Measurements from ENCODE around the gene DYNC2LI1.
A peak's percentile ranks its signal among the peaks of the same experiment; 100 is the strongest.

The DYNC2LI1 gene

GRCh38 chr2:43758739-43759138 is 15.1 kb upstream of the DYNC2LI1 start:
- Histone ChIP-seq H3K4me1 (no peaks in the 10 kb centered on the region), H3K4me2 (no peak overlapping the region), H3K27me3 (no peaks in the 10 kb centered on the region), H4K20me1 (no peaks in the 10 kb centered on the region), H3K9ac (no peak overlapping the region), H3K9me3 (replicated peaks in 1 of 11) (no peaks in the 10 kb centered on the region), H3K27ac (no peak overlapping the region), H3K4me3 (no peak overlapping the region), H3K36me3 (no peaks in the 10 kb centered on the region)
- no peak for TF ChIP-seq Cebpa-rat (IDR thresholded peaks at IDR 0.05)

- H3K27ac ChIP-seq: no peak overlapping the region
- no peak overlapping the region for H3K9ac ChIP-seq
- no peak overlapping the region for H3K4me3 ChIP-seq
- no peaks in the 10 kb centered on the region for H4K20me1 ChIP-seq
- H3K27me3 ChIP-seq: no peaks in the 10 kb centered on the region
- no peak overlapping the region for H3K4me2 ChIP-seq
- TF ChIP-seq Cebpa-rat (IDR thresholded peaks at IDR 0.05): no peak
- H3K9me3 ChIP-seq (replicated peaks in 1 of 11): no peaks in the 10 kb centered on the region
- H3K4me1 ChIP-seq: no peaks in the 10 kb centered on the region
- no peaks in the 10 kb centered on the region for H3K36me3 ChIP-seq
These were observed 14.6 kb upstream of the DYNC2LI1 start for GRCh38 chr2:43759195-43759594.

DNA sequence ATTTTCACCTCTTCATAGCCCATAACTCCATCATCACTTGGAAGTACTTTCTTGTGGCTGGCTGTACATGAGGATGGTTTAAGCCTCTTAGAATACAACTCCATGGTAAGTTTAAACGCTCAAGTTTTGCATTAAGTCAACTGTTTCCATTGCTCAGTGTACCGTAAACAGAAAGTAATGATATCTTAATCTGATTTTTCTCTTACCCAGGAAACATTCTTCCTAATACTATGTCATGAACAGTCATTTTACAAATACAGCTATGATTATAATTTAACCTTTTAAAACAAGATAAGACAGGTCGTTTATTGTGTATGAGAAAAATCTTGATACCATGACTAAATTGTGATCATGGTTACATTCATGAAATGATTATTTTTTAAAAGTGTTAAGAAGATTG is 11.6 kb upstream of the DYNC2LI1 start:
- no peaks in the 10 kb centered on the region for H3K27me3 ChIP-seq
- H4K20me1 ChIP-seq: no peaks in the 10 kb centered on the region
- H3K9me3 ChIP-seq (replicated peaks in 1 of 11): peaks cover 0 to 5% (median 0%) of the 10 kb centered on the region in 11 experiments; a peak in 1 of 22 replicates
- H3K36me3 ChIP-seq: no peaks in the 10 kb centered on the region
- TF ChIP-seq Cebpa-rat (IDR thresholded peaks at IDR 0.05): no peak
- no peak overlapping the region for H3K4me3 ChIP-seq
- H3K4me2 ChIP-seq: no peak overlapping the region
- no peaks in the 10 kb centered on the region for H3K4me1 ChIP-seq
- no peak overlapping the region for H3K9ac ChIP-seq
- H3K27ac ChIP-seq: no peak overlapping the region

- no peak for TF ChIP-seq Cebpa-rat (IDR thresholded peaks at IDR 0.05)
- no peaks in the 10 kb centered on the region for H3K36me3 ChIP-seq
- no peak overlapping the region for H3K4me2 ChIP-seq
- no peak overlapping the region for H3K4me3 ChIP-seq
- H3K27ac ChIP-seq: no peak overlapping the region
- peaks cover 0 to 5% (median 0%) of the 10 kb centered on the region in 11 experiments; a peak in 1 of 22 replicates for H3K9me3 ChIP-seq (replicated peaks in 1 of 11)
- no peak overlapping the region for H3K9ac ChIP-seq
- H3K4me1 ChIP-seq: no peaks in the 10 kb centered on the region
- H3K27me3 ChIP-seq: no peaks in the 10 kb centered on the region
- H4K20me1 ChIP-seq: no peaks in the 10 kb centered on the region
These were observed 10.7 kb upstream of the DYNC2LI1 start for GRCh38 chr2:43763091-43763490.

GRCh38 chr2:43764086-43764705 is 9.6 kb upstream of the DYNC2LI1 start:
- TF ChIP-seq Cebpa-rat (IDR thresholded peaks at IDR 0.05): no peak
- H4K20me1 ChIP-seq: no peaks in the 10 kb centered on the region
- H3K27me3 ChIP-seq: no peaks in the 10 kb centered on the region
- H3K4me1 ChIP-seq: no peaks in the 10 kb centered on the region
- H3K27ac ChIP-seq: no peak overlapping the region
- no peaks in the 10 kb centered on the region for H3K36me3 ChIP-seq
- H3K9me3 ChIP-seq (replicated peaks in 1 of 11): peaks cover 0 to 5% (median 0%) of the 10 kb centered on the region in 11 experiments; a peak in 1 of 22 replicates
- H3K4me2 ChIP-seq: no peak overlapping the region
- no peak overlapping the region for H3K4me3 ChIP-seq
- no peak overlapping the region for H3K9ac ChIP-seq

DNA sequence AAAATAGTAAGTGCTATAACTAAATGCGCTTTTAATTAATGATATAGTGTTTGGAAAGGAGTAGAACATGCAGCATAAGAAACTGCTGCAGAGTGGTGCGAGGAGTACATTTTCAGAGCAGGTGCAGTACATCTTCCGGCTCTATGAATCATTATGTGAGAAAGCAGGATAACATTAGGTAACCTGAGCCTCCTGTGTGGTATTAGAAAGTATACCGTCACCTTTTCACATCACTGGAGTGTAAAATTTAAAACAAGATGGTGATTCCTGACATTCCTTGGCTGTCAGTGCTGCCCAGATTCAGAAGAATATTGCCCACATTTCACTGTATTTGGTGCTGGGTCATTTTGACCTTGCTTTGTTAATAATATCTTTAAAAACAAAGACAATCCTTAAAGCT is 7.8 kb upstream of the DYNC2LI1 start:
- no peak overlapping the region for H3K9ac ChIP-seq
- TF ChIP-seq Cebpa-rat (IDR thresholded peaks at IDR 0.05): no peak

DNA sequence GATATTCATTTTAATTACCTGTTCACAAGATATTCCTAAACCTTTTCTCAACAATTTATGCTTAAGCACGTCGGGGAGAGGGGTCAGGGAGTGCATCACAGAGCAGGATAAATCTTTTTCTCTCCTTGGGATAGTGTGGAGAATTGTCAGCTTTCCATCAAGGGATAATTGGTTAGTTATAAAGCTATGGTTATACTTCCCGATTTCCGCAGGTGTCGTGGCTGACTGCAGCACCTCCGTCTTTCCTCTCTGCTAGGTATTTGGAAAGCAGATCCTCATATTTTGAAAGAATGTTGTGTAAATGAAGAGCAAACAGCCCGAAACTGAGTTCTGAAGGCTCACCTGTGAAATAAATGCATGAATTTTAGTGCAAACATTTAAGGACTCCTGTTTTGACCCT is 778 bp downstream of the DYNC2LI1 start:
- H3K36me3 ChIP-seq: peaks cover 0 to 20% (median 5%) of the 10 kb centered on the region in 11 experiments; a peak in 9 of 22 replicates
- peak overlapping the region; percentile 63 to 80 (median 78) for H3K9ac ChIP-seq
- peak overlapping the region; percentile 79 to 93 (median 86) for H3K4me2 ChIP-seq
- peaks cover 5 to 9% (median 7%) of the 10 kb centered on the region in 10 experiments; a peak in 19 of 20 replicates for H3K4me1 ChIP-seq
- peak overlapping the region in 6 of 11 experiments; percentile 49 to 78 (median 62); a peak in 7 of 22 replicates for H3K27ac ChIP-seq
- peak overlapping the region; percentile 61 to 85 (median 76) for H3K4me3 ChIP-seq
- no peaks in the 10 kb centered on the region for H4K20me1 ChIP-seq
- no peak for TF ChIP-seq Cebpa-rat (IDR thresholded peaks at IDR 0.05)
- H3K27me3 ChIP-seq: no peaks in the 10 kb centered on the region
- H3K9me3 ChIP-seq (replicated peaks in 1 of 11): no peaks in the 10 kb centered on the region

More for the DNA sequence above, 7.8 kb upstream of the DYNC2LI1 start:
- H3K4me1 ChIP-seq: no peaks in the 10 kb centered on the region
- H3K9me3 ChIP-seq (replicated peaks in 1 of 11): peaks cover 0 to 5% (median 0%) of the 10 kb centered on the region in 11 experiments; a peak in 1 of 22 replicates
- no peaks in the 10 kb centered on the region for H3K27me3 ChIP-seq
- H3K4me2 ChIP-seq: no peak overlapping the region
- H4K20me1 ChIP-seq: no peaks in the 10 kb centered on the region
- H3K4me3 ChIP-seq: no peak overlapping the region
- H3K36me3 ChIP-seq: no peaks in the 10 kb centered on the region
- H3K27ac ChIP-seq: no peak overlapping the region

GRCh38 chr2:43776324-43776723 is 2.5 kb downstream of the DYNC2LI1 start:
- peaks cover 5 to 9% (median 7%) of the 10 kb centered on the region in 10 experiments; a peak in 19 of 20 replicates for H3K4me1 ChIP-seq
- no peak for TF ChIP-seq Cebpa-rat (IDR thresholded peaks at IDR 0.05)

DNA sequence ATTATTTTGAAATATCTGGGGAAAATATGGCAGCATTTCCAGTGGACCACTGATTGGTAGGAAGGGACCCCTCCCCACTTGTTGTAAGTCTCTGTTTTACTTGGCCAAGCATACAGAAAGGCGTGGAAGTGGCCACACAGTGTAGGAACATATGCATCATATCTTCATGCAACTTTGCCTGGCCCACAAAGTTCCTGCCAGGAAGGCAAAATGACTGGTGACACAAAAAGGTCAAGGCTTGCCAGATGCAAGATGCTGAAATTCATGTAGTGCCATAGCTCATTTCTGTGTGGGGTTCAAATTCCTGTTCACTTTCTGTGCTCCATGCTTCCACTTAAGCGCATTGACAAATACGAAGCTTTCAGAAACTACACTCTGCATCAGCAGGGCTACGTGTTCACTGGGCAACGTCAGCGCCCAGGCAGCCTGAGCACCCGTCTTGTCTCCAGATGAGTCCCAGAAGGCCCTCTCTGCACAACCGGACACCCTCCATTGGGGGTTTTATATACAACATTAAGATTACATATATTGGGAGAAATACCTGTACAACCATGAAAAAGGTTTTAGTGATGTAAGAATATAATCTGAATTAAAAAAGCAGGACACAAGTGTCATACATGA is 3.6 kb downstream of the DYNC2LI1 start:
- no peak for TF ChIP-seq Cebpa-rat (IDR thresholded peaks at IDR 0.05)
- Histone ChIP-seq H3K36me3 (peaks cover 0 to 20% (median 5%) of the 10 kb centered on the region in 11 experiments; a peak in 9 of 22 replicates), H3K9me3 (replicated peaks in 1 of 11) (no peaks in the 10 kb centered on the region), H3K4me3 (no peak overlapping the region), H3K4me2 (no peak overlapping the region), H3K4me1 (peaks cover 5 to 9% (median 7%) of the 10 kb centered on the region in 10 experiments; a peak in 19 of 20 replicates), H3K27ac (no peak overlapping the region), H4K20me1 (no peaks in the 10 kb centered on the region), H3K27me3 (no peaks in the 10 kb centered on the region), H3K9ac (no peak overlapping the region)

More at GRCh38 chr2:43776324-43776723, 2.5 kb downstream of the DYNC2LI1 start:
- H3K4me2 ChIP-seq: no peak overlapping the region
- H3K4me3 ChIP-seq: no peak overlapping the region
- no peak overlapping the region for H3K9ac ChIP-seq
- H3K9me3 ChIP-seq (replicated peaks in 1 of 11): no peaks in the 10 kb centered on the region
- no peak overlapping the region for H3K27ac ChIP-seq
- no peaks in the 10 kb centered on the region for H3K27me3 ChIP-seq
- peaks cover 0 to 20% (median 5%) of the 10 kb centered on the region in 11 experiments; a peak in 9 of 22 replicates for H3K36me3 ChIP-seq
- H4K20me1 ChIP-seq: no peaks in the 10 kb centered on the region

Measured in BLaER1 treated with 17β-estradiol and CSF1 and Interleukin-3, amounts not matched to agents 10 nM and 100 nM (cell line).